WI38 (cell line): ENCODE results near the gene TRIM39.

Experiments used
- H3K4me3 ChIP-seq: 2 replicates; pipeline ENCODE4 v1.5.1; 2011; ENCODE audit warnings: low read depth, mild to moderate bottlenecking, control low read depth, low read length
- TF ChIP-seq, protein P1 (sequence below): IDR thresholded peaks from 2 replicates; pipeline ENCODE4 v1.5.1; 2012; ENCODE audit warnings: low read depth, mild to moderate bottlenecking, control low read depth, low read length

TRIM39 gene

GRCh38 chr6:30311671-30312070, 15.1 kb upstream of the TRIM39 start:
- TF ChIP-seq, protein P1, sequence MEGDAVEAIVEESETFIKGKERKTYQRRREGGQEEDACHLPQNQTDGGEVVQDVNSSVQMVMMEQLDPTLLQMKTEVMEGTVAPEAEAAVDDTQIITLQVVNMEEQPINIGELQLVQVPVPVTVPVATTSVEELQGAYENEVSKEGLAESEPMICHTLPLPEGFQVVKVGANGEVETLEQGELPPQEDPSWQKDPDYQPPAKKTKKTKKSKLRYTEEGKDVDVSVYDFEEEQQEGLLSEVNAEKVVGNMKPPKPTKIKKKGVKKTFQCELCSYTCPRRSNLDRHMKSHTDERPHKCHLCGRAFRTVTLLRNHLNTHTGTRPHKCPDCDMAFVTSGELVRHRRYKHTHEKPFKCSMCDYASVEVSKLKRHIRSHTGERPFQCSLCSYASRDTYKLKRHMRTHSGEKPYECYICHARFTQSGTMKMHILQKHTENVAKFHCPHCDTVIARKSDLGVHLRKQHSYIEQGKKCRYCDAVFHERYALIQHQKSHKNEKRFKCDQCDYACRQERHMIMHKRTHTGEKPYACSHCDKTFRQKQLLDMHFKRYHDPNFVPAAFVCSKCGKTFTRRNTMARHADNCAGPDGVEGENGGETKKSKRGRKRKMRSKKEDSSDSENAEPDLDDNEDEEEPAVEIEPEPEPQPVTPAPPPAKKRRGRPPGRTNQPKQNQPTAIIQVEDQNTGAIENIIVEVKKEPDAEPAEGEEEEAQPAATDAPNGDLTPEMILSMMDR: no peak
- H3K4me3 ChIP-seq: no peak overlapping the region

- no peak overlapping the region for H3K4me3 ChIP-seq
- TF ChIP-seq, protein P1: no peak
These were observed 14.5 kb upstream of the TRIM39 start for GRCh38 chr6:30312266-30312665.

DNA sequence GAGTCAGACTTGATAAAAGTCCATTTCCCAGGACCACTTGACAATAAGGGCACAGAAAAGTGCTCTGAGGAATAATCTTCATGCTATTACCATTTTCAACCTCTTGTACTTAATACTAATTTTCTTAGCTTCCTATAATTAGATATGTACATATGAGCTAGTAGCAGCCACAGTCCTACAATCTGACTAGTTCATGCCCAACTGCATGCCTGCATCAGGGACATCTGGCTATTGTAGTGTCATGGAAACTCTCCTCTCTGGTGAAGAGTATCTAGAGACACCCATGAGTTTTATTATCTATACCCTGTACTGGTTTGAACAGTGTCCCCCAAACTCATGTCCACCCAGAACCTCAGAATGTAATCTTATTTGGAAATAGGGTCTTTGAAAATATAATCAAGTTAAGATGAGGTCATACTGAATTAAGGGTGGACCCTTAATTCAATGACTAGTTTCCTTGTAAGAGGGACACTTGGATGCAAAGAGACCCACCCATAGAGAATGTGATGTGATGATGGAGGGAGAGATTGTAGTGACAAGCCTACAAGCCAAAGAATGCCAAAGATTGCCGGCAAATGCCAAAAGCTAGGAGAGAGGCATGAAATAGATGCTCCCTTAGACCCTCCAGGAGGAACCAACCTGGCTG, 13.9 kb upstream of the TRIM39 start:
- H3K4me3 ChIP-seq: no peak overlapping the region
- TF ChIP-seq, protein P1: no peak

DNA sequence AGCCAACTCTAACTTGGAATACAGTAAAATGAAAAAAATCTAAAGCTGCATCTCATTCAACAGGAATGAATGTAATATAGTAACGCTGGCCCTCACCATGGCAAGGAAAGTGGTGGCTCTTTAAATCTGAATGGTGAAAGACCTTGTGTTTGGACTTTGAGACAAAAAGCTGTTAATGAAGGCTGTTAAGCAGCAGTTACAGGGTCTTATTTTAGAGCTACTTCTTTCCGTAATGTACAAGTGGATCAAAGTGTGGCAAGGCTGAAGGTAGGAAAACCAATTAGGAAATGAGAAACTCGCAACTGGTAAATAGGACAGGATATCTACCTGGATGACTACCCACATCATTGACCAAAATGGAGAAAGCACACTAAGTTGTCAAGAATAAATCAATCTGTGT, 11.6 kb upstream of the TRIM39 start:
- TF ChIP-seq, protein P1: no peak
- H3K4me3 ChIP-seq: no peak overlapping the region

DNA sequence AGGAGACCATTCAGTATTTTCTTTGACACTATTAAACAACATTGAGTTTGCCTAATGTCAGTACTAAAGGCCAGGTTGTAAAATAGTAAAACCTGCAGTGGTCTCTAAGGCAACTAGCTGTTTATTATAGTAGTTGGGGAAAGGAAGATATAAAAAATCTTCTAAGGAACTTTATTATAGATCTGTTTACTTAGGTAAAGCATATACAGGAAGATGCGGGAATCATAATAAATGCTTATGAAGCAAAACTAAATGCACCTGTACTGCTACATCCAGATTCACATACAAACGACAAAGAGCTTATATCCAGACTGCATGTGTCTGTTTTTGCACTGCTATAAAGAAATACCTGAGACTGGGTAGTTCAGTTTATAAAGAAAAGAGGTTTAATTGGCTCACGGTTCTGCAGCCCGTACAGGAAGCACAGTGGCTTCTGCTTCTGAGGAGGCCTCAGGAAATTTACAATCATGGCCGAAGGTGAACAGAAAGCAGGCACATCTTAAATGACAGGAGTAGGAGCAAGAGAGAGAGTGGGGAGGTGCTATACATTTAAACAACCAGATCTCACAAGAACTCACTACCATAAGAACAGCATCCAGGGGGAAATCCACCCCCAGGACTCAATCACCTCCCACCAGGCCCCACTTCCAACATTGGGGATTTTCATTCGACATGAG, 8.7 kb upstream of the TRIM39 start:
- no peak overlapping the region for H3K4me3 ChIP-seq
- TF ChIP-seq, protein P1: no peak

DNA sequence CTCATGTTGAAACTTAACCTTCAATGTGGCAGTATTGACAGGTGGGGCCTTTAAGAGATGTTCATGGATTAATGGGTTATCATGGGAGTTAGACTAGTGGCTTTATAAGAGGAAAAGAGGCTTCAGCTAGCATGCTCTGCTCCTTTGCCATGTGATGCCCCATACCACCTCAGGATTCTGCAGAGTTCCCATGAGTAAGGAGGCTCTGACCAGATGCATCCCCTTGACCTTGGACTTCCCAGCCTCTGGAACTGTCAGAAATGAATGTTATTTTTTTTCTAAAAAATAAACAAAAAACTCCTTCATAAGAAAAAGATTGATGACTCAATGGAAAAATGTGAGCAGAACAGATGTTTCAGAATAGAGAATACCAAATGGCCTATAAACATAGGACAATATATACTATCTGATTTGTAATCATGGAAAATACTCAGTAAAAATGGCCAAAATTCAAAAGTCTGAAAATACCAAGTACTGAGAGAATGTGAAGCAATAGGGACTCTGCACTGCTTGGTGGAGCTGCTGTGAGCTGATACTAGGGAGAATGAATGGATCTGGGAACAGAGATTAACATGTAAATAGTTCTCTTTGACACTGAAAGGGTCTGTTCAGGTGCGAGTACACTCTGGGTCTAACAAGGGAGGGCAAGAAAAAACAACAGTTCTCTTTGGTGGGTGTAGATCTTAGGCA, 7.4 kb upstream of the TRIM39 start:
- H3K4me3 ChIP-seq: no peak overlapping the region

More for the DNA sequence above, 7.4 kb upstream of the TRIM39 start:
- TF ChIP-seq, protein P1: no peak
